IMR-90 (cell line): ENCODE results near the gene GCNT4. TPM values are rescaled to one million over a fixed set of nuclear protein-coding genes. Genes with fewer than 3 reads are reported as not detected.

Source experiments
- ATAC-seq: fragments of 200-7000 bp; cut with Tn5 transposase; 2 replicates; pipeline ENCODE4 v1.9.1; 2020; ENCODE audit warnings: low read depth, mild to moderate bottlenecking, moderate library complexity
- BruUV-seq: library from RNA; stranded (reverse); fragments of 400-500 nt; replicated peaks from 2 replicates; lab custom pipeline; 2021; lab: Mats Ljungman, UMichigan
- CTCF ChIA-PET: fragments of 300-600 bp; formaldehyde crosslinking; extraction: SDS; loops from one replicate; lab custom pipeline; 2021; ENCODE audit warnings: antibody characterized with exemption; lab: Yijun Ruan, JAX
- POLR2A ChIA-PET: fragments of 300-600 bp; sonication (Branson Sonifier 250); formaldehyde crosslinking; loops from one replicate; lab custom pipeline; 2022; ENCODE audit warnings: antibody characterized with exemption; ENCODE audit not compliant: unreplicated experiment; lab: Charles Lee
- DNase-seq: peaks from one replicate; pipeline ENCODE4 v3.0.0; 2013
- H2AFZ ChIP-seq: replicated peaks from 2 replicates; pipeline ENCODE3; 2013; ENCODE audit warnings: low read length, mild to moderate bottlenecking; ENCODE audit not compliant: poor library complexity
- H2AK5ac ChIP-seq: 2 replicates; pipeline ENCODE4 v1.6.1; 2013; ENCODE audit warnings: low read depth, low read length, inconsistent platforms
- H2AK9ac ChIP-seq: replicated peaks from 2 replicates; pipeline ENCODE3; 2013; ENCODE audit warnings: mild to moderate bottlenecking, low read depth, low read length, moderate library complexity; ENCODE audit not compliant: poor library complexity
- H2BK120ac ChIP-seq: 2 replicates; pipeline ENCODE4 v1.6.1; 2013; ENCODE audit warnings: low read depth, low read length, inconsistent platforms
- H2BK15ac ChIP-seq: 3 replicates; pipeline ENCODE4 v1.6.1; 2013; ENCODE audit warnings: low read depth, low read length, inconsistent platforms
- H2BK20ac ChIP-seq: 2 replicates; pipeline ENCODE4 v1.6.1; 2013; ENCODE audit warnings: low read depth, mild to moderate bottlenecking, inconsistent platforms, low read length, moderate library complexity
- H2BK5ac ChIP-seq: 2 replicates; pipeline ENCODE4 v1.6.1; 2013; ENCODE audit warnings: mild to moderate bottlenecking, low read depth, low read length, inconsistent platforms; ENCODE audit not compliant: poor library complexity, severe bottlenecking
- H3K14ac ChIP-seq: replicated peaks from 2 replicates; pipeline ENCODE4 v1.6.1; 2013; ENCODE audit warnings: low read depth, low read length, inconsistent platforms
- H3K18ac ChIP-seq: 2 replicates; pipeline ENCODE4 v1.6.1; 2013; ENCODE audit warnings: low read depth, low read length, control low read depth
- H3K23ac ChIP-seq: 2 replicates; pipeline ENCODE4 v1.6.1; 2013; ENCODE audit warnings: low read depth, low read length, inconsistent platforms
- H3K27ac ChIP-seq: 2 replicates; pipeline ENCODE4 v1.5.1; 2013; ENCODE audit warnings: mild to moderate bottlenecking, control low read depth, low read length; ENCODE audit not compliant: insufficient read depth
- H3K27me3 ChIP-seq: 2 replicates; pipeline ENCODE4 v1.6.1; 2013; ENCODE audit warnings: low read length; ENCODE audit not compliant: control insufficient read depth, insufficient read depth
- H3K36me3 ChIP-seq: 2 replicates; pipeline ENCODE4 v1.6.1; 2013; ENCODE audit warnings: low read length, mixed read lengths; ENCODE audit not compliant: control insufficient read depth, insufficient read depth
- H3K4ac ChIP-seq: 2 replicates; pipeline ENCODE4 v1.6.1; 2013; ENCODE audit warnings: low read depth, low read length, inconsistent platforms
- H3K4me1 ChIP-seq: 2 replicates; pipeline ENCODE4 v1.6.1; 2013; ENCODE audit warnings: low read length, mixed read lengths; ENCODE audit not compliant: control insufficient read depth, insufficient read depth
- H3K4me2 ChIP-seq: 2 replicates; pipeline ENCODE4 v1.6.1; 2013; ENCODE audit warnings: low read depth, mild to moderate bottlenecking, control low read depth, low read length, moderate library complexity
- H3K4me3 ChIP-seq: 2 replicates; pipeline ENCODE4 v1.5.1; 2013; ENCODE audit warnings: low read depth, mild to moderate bottlenecking, control low read depth, low read length, moderate library complexity; ENCODE audit not compliant: insufficient read depth
- H3K56ac ChIP-seq: 2 replicates; pipeline ENCODE4 v1.6.1; 2013; ENCODE audit warnings: low read length, inconsistent platforms; ENCODE audit not compliant: insufficient read depth; ENCODE audit errors: extremely low read depth
- H3K79me1 ChIP-seq, 2 experiments: 2 replicates each; pipeline ENCODE4 v1.6.1; 2013; ENCODE audit warnings: low read length in 2 of 2, inconsistent platforms in 1 of 2, low read depth in 1 of 2
- H3K9ac ChIP-seq: 2 replicates; pipeline ENCODE4 v1.6.1; 2013; ENCODE audit warnings: low read depth, low read length, control low read depth
- H3K9me1 ChIP-seq: 2 replicates; pipeline ENCODE4 v1.6.1; 2013; ENCODE audit warnings: low read length, inconsistent platforms; ENCODE audit not compliant: insufficient read depth
- H3K9me3 ChIP-seq: 2 replicates; pipeline ENCODE4 v1.6.1; 2013; ENCODE audit warnings: low read length; ENCODE audit not compliant: control insufficient read depth, insufficient read depth
- H4K20me1 ChIP-seq: 2 replicates; pipeline ENCODE4 v1.6.1; 2013; ENCODE audit warnings: low read length, inconsistent platforms; ENCODE audit not compliant: insufficient read depth
- H4K5ac ChIP-seq: 2 replicates; pipeline ENCODE4 v1.6.1; 2013; ENCODE audit warnings: mild to moderate bottlenecking, low read depth, low read length, control low read depth
- H4K8ac ChIP-seq, 2 experiments: 2 replicates each; pipeline ENCODE4 v1.6.1; 2013; ENCODE audit warnings: low read depth in 2 of 2, low read length in 2 of 2, control low read depth in 1 of 2, inconsistent platforms in 1 of 2
- H4K91ac ChIP-seq: 2 replicates; pipeline ENCODE4 v1.6.1; 2013; ENCODE audit warnings: low read depth, low read length, inconsistent platforms; ENCODE audit not compliant: insufficient read depth
- BHLHE40 ChIP-seq: fragments of 150-350 bp; IDR thresholded peaks from 2 replicates; pipeline ENCODE4 v1.6.1; 2016; ENCODE audit warnings: mild to moderate bottlenecking, low read depth, low read length
- CEBPB ChIP-seq: IDR thresholded peaks from 2 replicates; pipeline ENCODE4 v1.6.1; 2012; ENCODE audit warnings: low read depth, low read length, improper control_type of control experiment
- CHD1 ChIP-seq: IDR thresholded peaks from 2 replicates; pipeline ENCODE4 v1.6.1; 2012; ENCODE audit warnings: low read depth, low read length, improper control_type of control experiment
- FOS ChIP-seq: fragments of 150-350 bp; IDR thresholded peaks from 2 replicates; pipeline ENCODE4 v1.6.1; 2016; ENCODE audit warnings: low read depth, low read length
- MAFK ChIP-seq: IDR thresholded peaks from 2 replicates; pipeline ENCODE4 v1.6.1; 2012; ENCODE audit warnings: low read depth, low read length, improper control_type of control experiment
- MAZ ChIP-seq: IDR thresholded peaks from 2 replicates; pipeline ENCODE4 v1.6.1; 2012; ENCODE audit warnings: low read depth, mild to moderate bottlenecking, low read length, improper control_type of control experiment, moderate library complexity, borderline replicate concordance
- MXI1 ChIP-seq: IDR thresholded peaks from 2 replicates; pipeline ENCODE4 v1.6.1; 2012; ENCODE audit warnings: low read depth, mild to moderate bottlenecking, low read length, moderate library complexity, borderline replicate concordance
- NFE2L2 ChIP-seq: fragments of 150-350 bp; IDR thresholded peaks from 2 replicates; pipeline ENCODE4 v1.6.1; 2016; ENCODE audit warnings: low read depth, mild to moderate bottlenecking, low read length
- POLR2A ChIP-seq: IDR thresholded peaks from 2 replicates; pipeline ENCODE4 v1.6.1; 2012; ENCODE audit warnings: mild to moderate bottlenecking, low read depth, low read length
- RAD21 ChIP-seq: IDR thresholded peaks from 2 replicates; pipeline ENCODE4 v1.6.1; 2012; ENCODE audit warnings: low read length, improper control_type of control experiment
- RCOR1 ChIP-seq: IDR thresholded peaks from 2 replicates; pipeline ENCODE4 v1.6.1; 2012; ENCODE audit warnings: mild to moderate bottlenecking, low read length, improper control_type of control experiment; ENCODE audit not compliant: insufficient replicate concordance
- RFX5 ChIP-seq: IDR thresholded peaks from 2 replicates; pipeline ENCODE4 v1.8.0; 2012; ENCODE audit warnings: low read depth, mild to moderate bottlenecking, low read length, moderate library complexity
- SMC3 ChIP-seq: fragments of 150-350 bp; IDR thresholded peaks from 2 replicates; pipeline ENCODE4 v1.6.1; 2016; ENCODE audit warnings: low read depth, mild to moderate bottlenecking, antibody characterized with exemption, low read length, moderate library complexity
- WGBS, 2 experiments: methylation state at CpG; one replicate each; pipeline versions ENCODE4 v1.1.5 to v1.1.7; 2013; ENCODE audit warnings: missing lambda C conversion rate in 2 of 2; ENCODE audit not compliant: insufficient read length in 1 of 2; ENCODE audit errors: extremely low coverage in 2 of 2; 5-methylcytosine and 5-hydroxymethylcytosine counted together
- dilution Hi-C: fragments of 300-500 bp; cut with HindIII; formaldehyde crosslinking; loops from one replicate; pipeline ENCODE4 v1.14.3; 2018; ENCODE audit warnings: low sequenced_read_pairs; ENCODE audit not compliant: unreplicated experiment
- in situ Hi-C: fragments of 300-500 bp; cut with MboI; formaldehyde crosslinking; loops from 3 replicates; pipeline ENCODE4 v1.14.3; 2019; ENCODE audit warnings: low sequenced_read_pairs, inconsistent platforms, mixed read lengths
- intact Hi-C: fragments of 100-400 bp; cut with micrococcal nuclease; formaldehyde crosslinking; loops from 2 replicates; pipeline ENCODE4 v1.10.0; 2022
- polyA plus RNA-seq, 3 experiments: library from polyadenylated mRNA; depleted of rRNA; stranded (reverse); fragments of >200 nt; gene quantifications; 2 replicates each; pipeline ENCODE4 v1.2.3, GENCODE V29; 2012; ENCODE audit warnings: low replicate concordance in 1 of 3
- total RNA-seq: library from RNA; depleted of rRNA; stranded (reverse); fragments of >200 nt; gene quantifications from 2 replicates; pipeline ENCODE4 v1.2.3, GENCODE V29; 2012
- TF ChIP-seq, protein P1 (sequence below): fragments of 150-350 bp; IDR thresholded peaks from 2 replicates; pipeline ENCODE4 v1.6.1; 2017; ENCODE audit warnings: mild to moderate bottlenecking, antibody characterized with exemption, low read length, low read depth
- TF ChIP-seq, protein P2 (sequence below): fragments of 150-350 bp; IDR thresholded peaks from 2 replicates; pipeline ENCODE4 v1.6.1; 2016; ENCODE audit warnings: low read depth, mild to moderate bottlenecking, low read length, moderate library complexity, borderline replicate concordance
- TF ChIP-seq, protein P3 (sequence below): conservative IDR thresholded peaks from 2 replicates; pipeline ENCODE4 v1.5.1; 2012; ENCODE audit warnings: mild to moderate bottlenecking, low read depth, low read length, improper control_type of control experiment

Gene GCNT4
- total and polyA plus RNA-seq, 2 of the 4 experiments (the other 2 are of a cell fraction) = 0.46 to 1.8 TPM

DNA sequence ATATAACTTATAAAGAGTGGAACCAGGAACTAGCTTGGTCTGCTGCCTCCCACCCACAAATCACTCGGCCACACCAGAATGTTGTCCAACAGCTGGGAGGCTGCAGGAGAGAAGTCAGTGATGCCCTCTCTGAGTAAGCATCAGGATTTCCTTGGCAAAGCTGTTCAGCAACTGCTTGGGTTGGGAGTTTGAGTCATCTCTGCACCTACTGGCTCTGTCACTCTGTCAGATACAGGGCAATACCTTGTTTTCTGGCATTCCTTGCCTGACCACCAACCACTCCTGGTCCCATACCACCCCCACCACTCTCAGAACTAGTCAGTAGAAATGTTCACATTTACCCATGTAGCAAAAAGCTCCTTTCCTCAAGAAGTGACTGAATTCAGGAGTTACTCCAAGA is 36.8 kb upstream of the GCNT4 start:
- Histone ChIP-seq H3K4me3 (no peak overlapping the region), H3K79me1 (no peaks in the 10 kb centered on the region), H4K5ac (no peak overlapping the region), H3K18ac (no peak overlapping the region), H3K27ac (no peak overlapping the region), H2BK5ac (no peak overlapping the region), H2AK5ac (no peak overlapping the region), H4K91ac (no peak overlapping the region), H3K14ac (no peak overlapping the region), H3K23ac (no peak overlapping the region), H2BK20ac (no peak overlapping the region), H2BK15ac (no peak overlapping the region), H3K36me3 (no peaks in the 10 kb centered on the region), H3K56ac (no peak overlapping the region), H3K9me1 (no peaks in the 10 kb centered on the region), H3K4me1 (no peaks in the 10 kb centered on the region), H3K4ac (no peak overlapping the region), H2BK120ac (no peak overlapping the region), H3K27me3 (peaks cover 7% of the 10 kb centered on the region), H2AFZ (no peak overlapping the region), H3K9me3 (no peaks in the 10 kb centered on the region), H3K9ac (no peak overlapping the region), H4K20me1 (no peaks in the 10 kb centered on the region), H3K4me2 (no peak overlapping the region), H4K8ac (no peak overlapping the region), H2AK9ac (no peak overlapping the region)
- no peak for DNase-seq
- no peak for ATAC-seq
- ChIA-PET POLR2A (no interaction called here), CTCF (no interaction called here)
- TF ChIP-seq, protein P1, sequence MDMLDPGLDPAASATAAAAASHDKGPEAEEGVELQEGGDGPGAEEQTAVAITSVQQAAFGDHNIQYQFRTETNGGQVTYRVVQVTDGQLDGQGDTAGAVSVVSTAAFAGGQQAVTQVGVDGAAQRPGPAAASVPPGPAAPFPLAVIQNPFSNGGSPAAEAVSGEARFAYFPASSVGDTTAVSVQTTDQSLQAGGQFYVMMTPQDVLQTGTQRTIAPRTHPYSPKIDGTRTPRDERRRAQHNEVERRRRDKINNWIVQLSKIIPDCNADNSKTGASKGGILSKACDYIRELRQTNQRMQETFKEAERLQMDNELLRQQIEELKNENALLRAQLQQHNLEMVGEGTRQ = no peak
- TF ChIP-seq RFX5 = no peak
- no peak for TF ChIP-seq FOS
- no peak for TF ChIP-seq MAFK
- TF ChIP-seq CHD1 = no peak
- no peak for TF ChIP-seq NFE2L2
- TF ChIP-seq MAZ = no peak
- TF ChIP-seq SMC3 = no peak
- no peak for TF ChIP-seq RAD21
- TF ChIP-seq, protein P2, sequence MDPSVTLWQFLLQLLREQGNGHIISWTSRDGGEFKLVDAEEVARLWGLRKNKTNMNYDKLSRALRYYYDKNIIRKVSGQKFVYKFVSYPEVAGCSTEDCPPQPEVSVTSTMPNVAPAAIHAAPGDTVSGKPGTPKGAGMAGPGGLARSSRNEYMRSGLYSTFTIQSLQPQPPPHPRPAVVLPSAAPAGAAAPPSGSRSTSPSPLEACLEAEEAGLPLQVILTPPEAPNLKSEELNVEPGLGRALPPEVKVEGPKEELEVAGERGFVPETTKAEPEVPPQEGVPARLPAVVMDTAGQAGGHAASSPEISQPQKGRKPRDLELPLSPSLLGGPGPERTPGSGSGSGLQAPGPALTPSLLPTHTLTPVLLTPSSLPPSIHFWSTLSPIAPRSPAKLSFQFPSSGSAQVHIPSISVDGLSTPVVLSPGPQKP = no peak
- TF ChIP-seq MXI1 = no peak
- TF ChIP-seq CEBPB = no peak
- TF ChIP-seq POLR2A = no peak
- TF ChIP-seq, protein P3, sequence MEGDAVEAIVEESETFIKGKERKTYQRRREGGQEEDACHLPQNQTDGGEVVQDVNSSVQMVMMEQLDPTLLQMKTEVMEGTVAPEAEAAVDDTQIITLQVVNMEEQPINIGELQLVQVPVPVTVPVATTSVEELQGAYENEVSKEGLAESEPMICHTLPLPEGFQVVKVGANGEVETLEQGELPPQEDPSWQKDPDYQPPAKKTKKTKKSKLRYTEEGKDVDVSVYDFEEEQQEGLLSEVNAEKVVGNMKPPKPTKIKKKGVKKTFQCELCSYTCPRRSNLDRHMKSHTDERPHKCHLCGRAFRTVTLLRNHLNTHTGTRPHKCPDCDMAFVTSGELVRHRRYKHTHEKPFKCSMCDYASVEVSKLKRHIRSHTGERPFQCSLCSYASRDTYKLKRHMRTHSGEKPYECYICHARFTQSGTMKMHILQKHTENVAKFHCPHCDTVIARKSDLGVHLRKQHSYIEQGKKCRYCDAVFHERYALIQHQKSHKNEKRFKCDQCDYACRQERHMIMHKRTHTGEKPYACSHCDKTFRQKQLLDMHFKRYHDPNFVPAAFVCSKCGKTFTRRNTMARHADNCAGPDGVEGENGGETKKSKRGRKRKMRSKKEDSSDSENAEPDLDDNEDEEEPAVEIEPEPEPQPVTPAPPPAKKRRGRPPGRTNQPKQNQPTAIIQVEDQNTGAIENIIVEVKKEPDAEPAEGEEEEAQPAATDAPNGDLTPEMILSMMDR = no peak
- no peak for TF ChIP-seq RCOR1
- TF ChIP-seq BHLHE40 = no peak
- BruUV-seq = no TSS peak
- intact Hi-C loops = no loop called here
- dilution Hi-C loops = no loop called here
- WGBS, 2 experiments = no CpG with 5 or more reads among the region's 1 CpG
- in situ Hi-C loops = no loop called here
